ENCODE measurements around the gene VPS25. TPM values are rescaled to one million over a fixed set of nuclear protein-coding genes. Genes with fewer than 3 reads are reported as not detected.

The VPS25 gene
- polyA plus RNA-seq, 1 donor: 27.7 TPM

Other genes with a start within 250 kb of the VPS25 start
- gene NAGLU, start 237.2 kb upstream of the VPS25 start, polyA plus RNA-seq (ENCODE audit: insufficient read length): 18.7 TPM
- gene HSD17B1, start 220.5 kb upstream of the VPS25 start, polyA plus RNA-seq (ENCODE audit: insufficient read length): 2.9 TPM
- 23.1 TPM for gene COASY, start 211.3 kb upstream of the VPS25 start, polyA plus RNA-seq (ENCODE audit: insufficient read length)
- 38.2 TPM for gene MLX, start 206.3 kb upstream of the VPS25 start, polyA plus RNA-seq (ENCODE audit: insufficient read length)
- gene PSMC3IP, start 195.7 kb upstream of the VPS25 start, polyA plus RNA-seq (ENCODE audit: insufficient read length): 9.3 TPM
- gene RETREG3, start 164.1 kb upstream of the VPS25 start, polyA plus RNA-seq (ENCODE audit: insufficient read length): 34.0 TPM
- gene TUBG1, start 163.8 kb upstream of the VPS25 start, polyA plus RNA-seq (ENCODE audit: insufficient read length): 33.7 TPM
- gene TUBG2, start 114.2 kb upstream of the VPS25 start, polyA plus RNA-seq (ENCODE audit: insufficient read length): 14.7 TPM
- gene PLEKHH3, start 96.5 kb upstream of the VPS25 start, polyA plus RNA-seq (ENCODE audit: insufficient read length): 49.6 TPM
- gene CCR10, start 91.6 kb upstream of the VPS25 start, polyA plus RNA-seq (ENCODE audit: insufficient read length): 1.9 TPM
- gene CNTNAP1, start 90.9 kb upstream of the VPS25 start, polyA plus RNA-seq (ENCODE audit: insufficient read length): 9.4 TPM
- 22.6 TPM for gene EZH1, start 28.4 kb upstream of the VPS25 start, polyA plus RNA-seq (ENCODE audit: insufficient read length)
- gene RAMP2, start 12.2 kb upstream of the VPS25 start, polyA plus RNA-seq (ENCODE audit: insufficient read length): 64.1 TPM
- 0.43 TPM for gene WNK4, start 7.2 kb downstream of the VPS25 start, polyA plus RNA-seq (ENCODE audit: insufficient read length)
- gene COA3, start 25.3 kb downstream of the VPS25 start, polyA plus RNA-seq (ENCODE audit: insufficient read length): 50.6 TPM
- gene CNTD1, start 25.4 kb downstream of the VPS25 start, polyA plus RNA-seq (ENCODE audit: insufficient read length): 0.70 TPM
- gene BECN1, start 50.8 kb downstream of the VPS25 start, polyA plus RNA-seq (ENCODE audit: insufficient read length): 41.7 TPM
- gene PSME3, start 59.9 kb downstream of the VPS25 start, polyA plus RNA-seq (ENCODE audit: insufficient read length): 45.7 TPM
- gene AOC2, start 71.1 kb downstream of the VPS25 start, polyA plus RNA-seq (ENCODE audit: insufficient read length): 1.0 TPM
- gene AOC3, start 77.8 kb downstream of the VPS25 start, polyA plus RNA-seq (ENCODE audit: insufficient read length): 13.3 TPM
- gene G6PC1, start 127.3 kb downstream of the VPS25 start, polyA plus RNA-seq (ENCODE audit: insufficient read length): not detected
- gene AARSD1, start 191.0 kb downstream of the VPS25 start, polyA plus RNA-seq (ENCODE audit: insufficient read length): 61.8 TPM
- gene PTGES3L, start 206.6 kb downstream of the VPS25 start, polyA plus RNA-seq (ENCODE audit: insufficient read length): 88.8 TPM
- 8.1 TPM for gene RUNDC1, start 207.1 kb downstream of the VPS25 start, polyA plus RNA-seq (ENCODE audit: insufficient read length)
- 2,614 TPM for gene RPL27, start 225.0 kb downstream of the VPS25 start, polyA plus RNA-seq (ENCODE audit: insufficient read length)
- 3.4 TPM for gene IFI35, start 233.3 kb downstream of the VPS25 start, polyA plus RNA-seq (ENCODE audit: insufficient read length)
- 59.9 TPM for gene VAT1, start 248.9 kb downstream of the VPS25 start, polyA plus RNA-seq (ENCODE audit: insufficient read length)

Measured in forelimb muscle (tissue), 1 donor.